VCaP (cell line): ENCODE measurements around the gene NAA15.
"Not testable (repeated sequence)": the region's sequence is repeated elsewhere in the genome, so short reads cannot be mapped to it uniquely, and the experiment has no call there.

ENCODE experiments used
- H3K27ac ChIP-seq: fragments of 450-650 bp; 2 replicates; pipeline ENCODE4 v1.5.1; 2017
- TF ChIP-seq, protein P1 (sequence below): fragments of 450-650 bp; conservative IDR thresholded peaks from 2 replicates; pipeline ENCODE4 v1.5.1; 2017; ENCODE audit warnings: mild to moderate bottlenecking, moderate library complexity

NAA15 gene

GRCh38 chr4:139454111-139455045, 153.1 kb downstream of the NAA15 start, which contains the start of gene RAB33B:
RAB33B (plus strand) TSS chr4:139454121; CDS start chr4:139454196, 75 bp downstream.
- H3K27ac ChIP-seq, result peak within 1 kb of the TSS; percentile 91
- TF ChIP-seq, protein P1, sequence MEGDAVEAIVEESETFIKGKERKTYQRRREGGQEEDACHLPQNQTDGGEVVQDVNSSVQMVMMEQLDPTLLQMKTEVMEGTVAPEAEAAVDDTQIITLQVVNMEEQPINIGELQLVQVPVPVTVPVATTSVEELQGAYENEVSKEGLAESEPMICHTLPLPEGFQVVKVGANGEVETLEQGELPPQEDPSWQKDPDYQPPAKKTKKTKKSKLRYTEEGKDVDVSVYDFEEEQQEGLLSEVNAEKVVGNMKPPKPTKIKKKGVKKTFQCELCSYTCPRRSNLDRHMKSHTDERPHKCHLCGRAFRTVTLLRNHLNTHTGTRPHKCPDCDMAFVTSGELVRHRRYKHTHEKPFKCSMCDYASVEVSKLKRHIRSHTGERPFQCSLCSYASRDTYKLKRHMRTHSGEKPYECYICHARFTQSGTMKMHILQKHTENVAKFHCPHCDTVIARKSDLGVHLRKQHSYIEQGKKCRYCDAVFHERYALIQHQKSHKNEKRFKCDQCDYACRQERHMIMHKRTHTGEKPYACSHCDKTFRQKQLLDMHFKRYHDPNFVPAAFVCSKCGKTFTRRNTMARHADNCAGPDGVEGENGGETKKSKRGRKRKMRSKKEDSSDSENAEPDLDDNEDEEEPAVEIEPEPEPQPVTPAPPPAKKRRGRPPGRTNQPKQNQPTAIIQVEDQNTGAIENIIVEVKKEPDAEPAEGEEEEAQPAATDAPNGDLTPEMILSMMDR, result no peak

GRCh38 chr4:139455126-139455538, 153.8 kb downstream of the NAA15 start:
- TF ChIP-seq, protein P1, result no peak
- peak overlapping the region; percentile 91 for H3K27ac ChIP-seq

GRCh38 chr4:139457318-139457717, 156.0 kb downstream of the NAA15 start:
- TF ChIP-seq, protein P1, result no peak

GRCh38 chr4:139458543-139458942, 157.2 kb downstream of the NAA15 start:
- no peak overlapping the region for H3K27ac ChIP-seq
- TF ChIP-seq, protein P1, result no peak

More at GRCh38 chr4:139457318-139457717, 156.0 kb downstream of the NAA15 start:
- no peak overlapping the region for H3K27ac ChIP-seq

GRCh38 chr4:139458999-139459398, 157.7 kb downstream of the NAA15 start:
- TF ChIP-seq, protein P1, result no peak
- H3K27ac ChIP-seq, result no peak overlapping the region

- TF ChIP-seq, protein P1, result no peak
- no peak overlapping the region for H3K27ac ChIP-seq
Measured at GRCh38 chr4:139460565-139460964, 159.3 kb downstream of the NAA15 start.

GRCh38 chr4:139461022-139461628, 159.8 kb downstream of the NAA15 start:
- TF ChIP-seq, protein P1, result no peak
- no peak overlapping the region for H3K27ac ChIP-seq

- H3K27ac ChIP-seq, result not testable (repeated sequence)
Measured at GRCh38 chr4:139464512-139464911, 163.2 kb downstream of the NAA15 start.
